HS-5 (cell line): ENCODE data around the gene MAPKAPK3.
"Not testable (repeated sequence)": the region's sequence is repeated elsewhere in the genome, so short reads cannot be mapped to it uniquely, and the experiment has no call there.

Source experiments
- DNase-seq: peaks from one replicate; pipeline ENCODE4 v3.0.0-alpha.2; 2012; ENCODE audit warnings: low read depth

MAPKAPK3 gene

DNA sequence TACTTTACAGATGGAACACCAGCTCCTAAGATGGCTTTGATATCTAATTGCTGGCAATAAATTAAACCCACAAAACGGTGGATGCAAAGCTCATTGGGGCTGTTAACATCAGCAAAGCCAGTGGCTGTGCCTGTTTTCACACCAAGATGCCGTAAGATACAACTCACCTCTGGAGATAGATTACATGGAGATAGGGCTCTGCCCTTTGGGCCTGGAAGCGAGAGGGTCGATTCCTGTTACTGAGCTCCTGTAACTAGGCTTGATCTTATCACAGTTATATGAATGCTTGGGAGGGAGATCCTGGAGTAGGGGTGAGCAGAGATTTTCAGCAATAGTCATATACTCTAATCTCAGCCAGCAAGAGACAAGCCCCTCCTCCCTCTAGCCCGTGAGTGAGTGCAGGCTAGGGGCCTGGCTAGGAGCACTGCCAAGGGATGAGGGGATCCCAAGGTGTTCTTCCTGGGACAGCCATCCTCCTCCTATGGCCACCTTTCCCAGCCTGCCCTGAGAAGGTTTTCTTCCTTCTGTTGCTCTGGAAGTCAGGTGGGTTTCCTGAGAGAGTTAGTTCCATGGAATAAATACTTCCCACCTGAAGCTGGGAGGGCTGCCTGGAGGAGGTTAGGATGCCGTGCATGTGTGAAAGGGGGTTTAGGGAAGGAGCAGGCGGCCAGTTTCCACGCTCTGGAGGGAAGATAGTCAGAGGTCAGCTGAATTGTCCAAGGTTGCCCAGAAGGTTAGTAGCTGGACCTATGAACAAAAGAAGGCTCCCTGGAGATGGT, 39.7 kb downstream of the MAPKAPK3 start:
- DNase-seq, result no peak

DNA sequence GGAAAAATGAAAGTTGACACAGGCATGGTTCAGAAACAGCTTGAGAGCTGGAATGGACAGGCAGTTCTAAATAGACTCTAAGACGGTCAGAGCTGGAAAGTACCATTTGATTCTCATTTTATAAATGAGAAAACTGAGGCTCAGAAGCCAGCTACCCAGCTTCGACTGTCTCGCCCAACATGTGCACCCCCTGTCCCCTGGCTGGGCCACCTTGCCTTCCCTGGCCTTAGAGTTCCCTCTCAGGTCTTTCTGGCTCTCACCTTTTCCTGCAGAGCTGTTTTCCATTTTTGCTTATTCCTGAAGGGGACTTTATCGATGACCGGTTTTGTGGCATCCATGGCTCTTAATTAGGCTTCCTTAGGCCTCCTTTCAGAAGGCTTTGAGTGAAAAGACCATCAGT, 40.5 kb downstream of the MAPKAPK3 start:
- no peak for DNase-seq

DNA sequence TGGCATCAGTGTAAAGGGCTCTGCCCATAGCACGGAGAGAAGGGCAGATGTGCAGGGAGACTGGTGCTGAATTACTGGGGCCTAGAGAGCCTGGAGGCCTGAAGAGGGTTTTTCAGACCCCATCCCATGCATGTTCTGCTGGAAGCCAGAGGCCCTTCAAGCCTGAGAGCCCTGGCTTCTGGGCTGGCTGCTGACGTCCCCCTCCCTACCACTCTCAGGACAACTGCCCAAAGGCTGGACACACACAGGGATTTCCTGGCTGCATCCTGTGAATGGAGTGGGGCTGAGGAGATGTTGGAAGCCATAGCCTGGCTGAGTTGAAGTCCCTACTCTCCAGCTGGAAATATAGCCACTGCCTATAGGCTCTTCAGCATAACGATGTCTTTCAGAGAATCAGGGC, 40.9 kb downstream of the MAPKAPK3 start:
- DNase-seq, result no peak

DNA sequence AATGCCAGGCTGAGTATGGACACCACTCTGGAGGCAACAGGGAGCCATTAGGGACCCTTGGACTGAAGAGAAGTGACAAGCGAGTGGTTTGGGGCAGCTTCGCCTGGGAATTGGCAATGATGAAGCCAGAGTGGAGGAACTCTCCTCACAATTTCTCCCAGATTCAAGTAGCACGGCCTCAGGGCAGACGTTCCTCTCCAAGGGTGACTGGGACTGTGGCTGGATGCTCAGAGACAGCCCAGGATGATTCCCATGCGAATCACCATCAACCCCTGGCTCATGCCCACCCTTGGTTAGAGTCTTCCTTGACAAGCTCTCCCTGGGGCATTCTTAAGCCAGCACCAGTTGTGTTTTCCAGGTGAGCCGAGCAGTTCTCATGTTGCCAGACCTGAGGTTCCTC, 41.5 kb downstream of the MAPKAPK3 start:
- no peak for DNase-seq

DNA sequence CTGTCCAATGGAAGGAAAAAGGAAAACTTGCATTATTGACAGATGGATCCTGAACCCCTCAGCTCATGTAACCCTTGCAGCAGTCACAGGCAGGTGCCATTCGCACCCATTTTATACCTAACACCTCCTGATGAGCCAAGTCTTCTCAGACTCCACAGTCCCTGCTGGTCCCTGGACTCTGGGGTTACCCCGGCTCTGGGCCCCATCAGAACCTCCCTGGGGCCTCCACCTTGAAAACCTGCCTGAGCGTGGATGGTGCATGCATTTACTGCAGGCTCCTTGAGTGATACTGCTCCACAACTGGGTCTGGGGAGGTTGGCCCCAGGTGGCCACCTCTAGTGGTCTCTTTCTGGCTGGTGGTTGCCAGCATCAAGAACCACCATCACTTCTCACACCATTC, 41.9 kb downstream of the MAPKAPK3 start:
- no peak for DNase-seq

DNA sequence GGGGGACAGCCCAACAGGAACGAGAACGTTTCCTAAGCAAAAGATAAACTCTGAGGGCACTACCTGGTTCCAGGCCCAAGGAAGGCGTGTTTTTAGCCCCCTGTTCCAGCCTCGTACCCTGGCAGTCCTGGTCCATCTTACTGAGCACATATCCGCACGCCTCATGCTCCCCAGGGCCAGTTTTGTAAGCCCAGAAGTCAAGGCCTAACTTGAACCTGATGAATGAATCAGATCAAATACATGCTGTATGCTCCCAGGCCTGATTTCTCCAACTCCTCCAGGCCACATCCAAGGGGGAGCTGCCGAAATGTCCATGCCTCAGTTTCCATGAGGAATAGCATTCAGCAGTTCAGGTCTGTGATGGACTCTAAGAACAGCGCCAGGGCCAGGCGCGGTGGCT, 43.4 kb downstream of the MAPKAPK3 start:
- no peak for DNase-seq

DNA sequence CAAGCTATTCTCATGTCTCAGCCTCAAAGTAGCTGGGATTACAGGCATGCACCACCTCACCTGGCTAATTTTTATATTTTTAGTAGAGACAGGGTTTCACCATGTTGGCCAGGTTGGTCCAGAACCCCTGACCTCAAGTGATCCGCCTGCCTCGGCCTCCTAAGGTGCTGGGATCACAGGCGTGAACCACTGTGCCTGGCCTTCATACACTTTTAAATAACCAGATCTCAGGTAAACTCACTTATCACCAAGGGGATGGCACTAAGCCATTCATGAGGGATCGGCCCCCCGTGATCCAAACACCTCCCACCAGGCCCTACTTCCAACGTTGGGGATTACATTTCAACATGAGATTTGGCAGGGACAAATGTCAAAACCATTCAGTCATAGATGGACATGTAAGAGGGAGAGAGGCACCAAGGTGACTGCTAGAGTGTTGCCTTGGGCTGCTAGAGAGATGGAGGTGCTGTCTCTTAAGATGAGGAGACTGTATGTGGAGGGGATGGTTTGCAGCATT, 44.4 kb downstream of the MAPKAPK3 start:
- no peak for DNase-seq

DNA sequence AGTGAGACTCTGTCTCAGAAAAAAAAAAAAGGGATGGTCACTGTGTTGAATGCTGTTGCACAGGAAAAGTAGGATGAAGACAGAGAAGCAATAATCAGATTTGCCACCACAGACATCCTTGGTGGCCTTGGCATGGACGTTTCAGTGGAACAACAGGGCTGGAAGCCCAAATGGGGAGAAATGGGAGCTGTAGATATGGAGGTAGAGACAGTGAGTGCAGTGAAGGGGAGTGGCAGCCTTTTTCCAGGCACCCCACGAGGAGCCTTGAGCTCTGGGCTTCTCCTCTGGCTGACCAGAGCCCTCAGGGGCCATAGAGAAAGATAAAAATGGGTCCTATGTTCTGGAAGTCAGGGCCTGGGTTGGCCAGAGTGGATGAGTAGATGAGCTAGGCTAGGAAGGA, 45.5 kb downstream of the MAPKAPK3 start:
- no peak for DNase-seq

DNA sequence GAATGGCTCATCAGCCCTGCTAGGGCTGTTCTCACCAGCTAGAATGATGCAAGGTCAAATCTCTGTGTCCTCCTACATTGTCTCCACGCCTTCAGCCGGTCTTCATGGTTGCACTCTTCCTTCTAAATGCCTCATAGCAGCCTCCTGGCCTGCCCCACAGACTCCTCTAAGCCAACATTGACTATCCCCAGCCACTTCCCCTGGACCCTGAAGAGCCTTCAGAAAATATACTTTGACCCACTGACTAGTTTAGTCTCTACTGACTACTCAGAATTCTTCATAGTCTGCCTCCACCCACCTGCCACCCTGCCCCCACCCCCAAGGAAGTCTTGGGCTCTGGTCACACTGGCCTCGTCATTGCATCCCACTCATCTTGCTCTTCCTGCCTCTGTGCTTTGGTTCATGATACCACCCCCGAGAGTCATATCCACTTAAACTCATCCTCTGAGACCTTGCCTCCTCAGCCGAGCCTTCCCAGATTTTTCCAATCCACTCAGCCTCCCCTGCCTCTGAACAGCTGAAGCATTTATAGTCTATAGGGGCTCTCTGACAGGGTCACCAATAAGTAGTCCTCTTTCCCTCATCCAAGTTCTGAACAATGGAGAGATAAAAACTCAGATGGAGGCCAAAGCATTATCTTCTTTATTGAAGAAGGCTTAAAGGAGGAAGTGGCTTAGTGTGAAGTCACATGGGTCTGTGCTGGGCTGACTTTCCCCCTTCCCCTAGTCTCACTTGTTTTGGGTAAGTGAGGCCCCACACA, 48.3 kb downstream of the MAPKAPK3 start:
- no peak for DNase-seq

DNA sequence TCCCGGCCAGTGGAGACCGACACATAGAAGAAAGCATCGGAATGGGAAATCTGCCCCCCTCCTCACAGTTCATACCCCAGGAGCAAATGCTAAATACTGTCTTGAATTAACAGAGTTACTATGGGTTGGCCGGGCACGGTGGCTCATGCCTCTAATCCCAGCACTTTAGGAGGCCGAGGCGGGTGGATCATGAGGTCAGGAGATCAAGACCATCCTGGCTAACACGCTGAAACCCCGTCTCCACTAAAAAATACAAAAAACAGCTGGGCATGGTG, 48.8 kb downstream of the MAPKAPK3 start:
- not testable (repeated sequence) for DNase-seq

DNA sequence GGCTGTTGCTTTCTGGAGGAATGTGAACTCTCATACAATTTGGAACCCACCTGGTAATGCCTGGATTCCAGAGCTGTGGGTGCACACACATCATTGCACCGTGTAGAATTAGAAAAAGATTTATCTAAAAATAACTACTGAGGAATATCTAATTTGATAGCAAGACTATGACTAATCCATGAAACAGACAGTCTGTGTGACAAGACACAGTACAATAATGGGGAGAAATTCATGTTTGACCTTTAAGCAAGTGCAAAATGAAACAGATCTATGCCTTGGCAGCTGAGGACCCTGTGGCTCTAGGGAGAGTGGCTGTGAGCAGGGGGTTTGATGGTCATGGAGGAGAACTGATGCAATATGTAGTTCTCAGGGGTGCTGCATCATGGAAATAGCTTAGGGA, 49.9 kb downstream of the MAPKAPK3 start:
- DNase-seq, result no peak

DNA sequence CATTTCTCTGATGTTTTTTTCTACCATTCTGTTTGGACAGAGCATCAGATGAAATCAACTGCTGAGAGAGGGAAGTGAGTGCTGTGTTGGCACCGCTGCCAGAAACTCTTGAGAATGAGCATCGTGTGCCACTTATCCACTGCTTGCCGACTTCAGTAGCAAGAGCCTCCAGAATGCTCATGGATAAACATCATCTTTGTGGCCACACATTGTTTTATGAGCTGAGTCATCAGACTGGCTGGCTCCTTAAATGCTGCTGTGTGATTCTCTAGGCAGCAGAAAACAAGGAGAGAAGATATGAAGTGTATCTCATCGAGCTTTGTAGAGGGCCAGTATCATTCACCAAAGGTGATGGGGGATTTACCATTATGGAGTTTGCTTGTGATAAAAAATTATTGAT, 54.4 kb downstream of the MAPKAPK3 start:
- peak; percentile 19 for DNase-seq

DNA sequence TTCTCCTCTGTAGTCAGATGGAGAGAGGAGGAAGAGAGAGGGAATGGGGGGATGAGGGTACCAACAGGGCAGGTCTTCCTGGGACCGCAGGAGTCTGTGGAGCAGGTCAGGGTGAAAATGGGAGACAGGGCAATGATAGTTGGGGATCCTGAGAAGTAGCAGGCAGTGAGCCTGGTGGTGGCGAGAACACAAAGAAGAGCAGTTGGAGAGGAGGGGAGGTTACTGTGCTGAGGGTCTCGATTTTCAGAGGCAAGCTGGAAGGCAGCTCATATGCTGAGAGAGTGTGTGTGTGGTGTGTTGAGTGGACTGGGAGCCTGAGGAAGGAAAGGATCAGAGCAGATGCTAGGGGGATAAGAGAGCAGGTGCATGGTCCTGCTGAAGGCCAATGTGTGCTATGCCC, 55.7 kb downstream of the MAPKAPK3 start:
- no peak for DNase-seq

DNA sequence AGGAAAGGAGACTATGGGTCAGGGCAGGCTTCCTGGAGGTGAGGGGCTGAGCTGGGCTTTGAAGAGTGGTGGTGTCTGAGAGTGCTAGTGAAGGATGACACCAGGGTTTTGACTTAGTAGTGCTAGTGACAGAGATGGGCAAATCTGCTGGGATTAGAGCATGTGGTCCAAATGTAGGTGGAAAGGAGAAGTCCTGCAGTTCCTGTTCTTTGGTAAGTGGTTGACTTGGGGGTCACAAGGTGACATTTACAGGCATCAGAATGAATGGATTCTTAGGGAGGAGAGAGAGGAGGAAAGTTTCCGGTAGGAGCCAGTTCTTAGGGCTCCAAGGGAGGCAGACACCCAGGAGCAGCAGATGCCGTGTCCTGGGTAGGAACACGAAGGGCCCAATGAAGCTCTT, 57.0 kb downstream of the MAPKAPK3 start:
- DNase-seq, result no peak

DNA sequence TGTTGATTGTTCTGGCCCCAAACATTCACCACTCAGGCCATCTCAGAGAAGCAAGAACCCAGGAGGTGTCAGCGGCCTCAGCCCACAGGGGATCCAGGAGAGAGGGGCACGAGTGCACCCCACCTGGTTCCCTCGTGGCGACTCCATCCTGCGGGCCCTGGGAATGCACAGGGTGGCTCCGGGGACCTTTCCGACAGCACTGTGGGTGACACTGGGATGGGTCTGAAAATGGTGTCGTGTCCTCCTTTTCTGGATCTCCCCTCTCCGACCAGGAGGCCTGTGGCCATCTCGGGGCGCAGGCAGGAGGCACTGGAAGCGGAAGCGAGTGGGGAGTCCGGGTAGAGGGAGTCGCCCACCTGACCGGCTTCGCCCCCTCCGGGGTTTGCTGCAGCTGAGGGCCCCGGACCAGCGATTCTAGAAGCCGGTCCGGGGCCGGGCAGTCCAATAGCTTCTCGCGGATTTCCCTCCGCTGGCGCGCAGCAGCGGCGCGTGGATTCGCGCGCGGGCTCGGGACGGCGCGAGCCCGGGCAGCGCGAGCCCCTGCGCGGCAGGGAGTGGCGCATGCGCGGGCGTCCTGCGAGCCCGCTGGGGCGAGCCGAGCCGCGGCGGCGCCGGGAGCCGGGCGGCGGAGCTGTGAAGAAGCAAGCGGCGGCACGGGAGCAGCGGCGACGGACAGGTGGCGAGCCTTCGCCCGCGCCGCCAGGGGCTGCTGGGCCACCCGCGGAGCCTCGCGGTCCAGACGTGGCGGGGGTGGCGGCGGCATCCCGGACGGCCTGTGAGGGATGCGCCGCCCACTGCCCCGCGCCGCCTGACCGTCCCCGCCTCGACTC, 57.6 kb downstream of the MAPKAPK3 start, which contains the start of gene DOCK3:
Gene DOCK3 (plus strand): TSS at position 579 of the 830 bp plus-strand sequence. CDS start 337 bp downstream, outside the sequence.
- DNase-seq, result no peak

DNA sequence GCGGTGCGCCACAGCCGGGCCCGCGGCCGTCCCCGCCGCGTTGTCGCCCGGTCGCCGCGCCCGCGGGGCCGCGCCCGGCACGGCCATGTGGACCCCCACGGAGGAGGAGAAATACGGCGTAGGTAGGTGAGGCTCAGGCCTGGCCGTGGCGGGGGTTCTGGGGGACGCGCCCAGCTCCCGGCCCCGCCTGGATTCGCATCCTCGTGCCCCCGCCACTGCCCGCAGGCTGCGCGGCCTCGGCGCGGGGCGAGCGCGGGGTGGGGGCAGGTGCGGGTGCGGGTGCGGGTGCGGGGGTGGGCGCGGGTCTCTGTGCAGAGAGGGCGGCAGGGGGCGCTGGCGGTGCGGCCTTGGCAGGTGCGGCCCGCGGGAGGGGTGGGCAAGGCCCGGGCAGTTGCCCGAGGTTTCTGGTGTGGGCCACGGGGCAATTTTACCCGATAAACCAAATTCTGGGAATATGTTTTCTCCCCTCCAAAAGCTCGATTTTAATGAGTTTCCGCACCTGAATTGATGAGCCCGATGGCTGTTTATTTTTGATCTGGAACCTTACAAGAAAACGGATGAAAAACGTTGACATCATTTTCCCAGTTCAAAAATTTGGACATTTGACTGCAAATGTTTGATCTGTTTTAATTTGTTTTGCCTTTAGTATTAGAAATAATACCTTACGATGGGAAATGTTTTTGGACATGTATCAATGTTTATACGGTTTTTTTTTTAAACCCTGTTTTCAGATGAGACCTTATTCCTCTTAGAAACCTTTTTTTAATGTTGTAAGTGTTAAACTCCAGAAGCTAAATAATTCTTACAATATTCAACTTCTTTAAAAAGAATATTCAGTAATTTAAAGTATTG, 58.5 kb downstream of the MAPKAPK3 start:
- no peak for DNase-seq

DNA sequence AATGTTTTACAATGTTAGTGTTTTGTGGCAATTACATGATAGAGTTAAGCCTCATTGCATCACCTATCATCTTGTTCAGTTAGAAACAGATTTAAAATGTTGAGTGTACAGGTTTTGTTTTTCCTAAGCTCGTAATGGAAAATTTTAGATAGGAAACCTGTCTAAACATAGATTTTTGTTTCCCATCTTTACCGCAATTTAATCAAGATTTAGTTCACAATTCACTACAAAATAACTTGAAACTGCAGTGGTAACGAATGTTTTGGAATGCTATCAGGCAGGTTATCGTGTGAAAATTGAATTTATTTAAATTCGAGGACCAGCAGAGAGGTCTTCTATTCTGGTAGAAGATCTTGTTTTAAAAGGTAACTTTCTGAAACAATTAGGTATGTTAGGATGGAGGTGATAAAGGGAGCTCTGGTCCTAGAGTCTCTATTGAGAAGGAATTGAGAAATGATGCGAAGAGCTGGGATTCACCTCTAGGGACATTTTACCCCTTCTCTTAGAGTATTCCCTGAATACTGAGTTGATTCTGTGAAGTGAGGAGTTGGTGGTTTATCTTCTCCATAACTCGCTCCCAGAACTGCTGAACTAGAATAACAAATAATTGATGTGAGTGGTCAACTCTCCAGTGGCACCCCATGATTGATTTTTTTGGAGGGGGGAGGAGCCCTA, 59.2 kb downstream of the MAPKAPK3 start:
- no peak for DNase-seq

DNA sequence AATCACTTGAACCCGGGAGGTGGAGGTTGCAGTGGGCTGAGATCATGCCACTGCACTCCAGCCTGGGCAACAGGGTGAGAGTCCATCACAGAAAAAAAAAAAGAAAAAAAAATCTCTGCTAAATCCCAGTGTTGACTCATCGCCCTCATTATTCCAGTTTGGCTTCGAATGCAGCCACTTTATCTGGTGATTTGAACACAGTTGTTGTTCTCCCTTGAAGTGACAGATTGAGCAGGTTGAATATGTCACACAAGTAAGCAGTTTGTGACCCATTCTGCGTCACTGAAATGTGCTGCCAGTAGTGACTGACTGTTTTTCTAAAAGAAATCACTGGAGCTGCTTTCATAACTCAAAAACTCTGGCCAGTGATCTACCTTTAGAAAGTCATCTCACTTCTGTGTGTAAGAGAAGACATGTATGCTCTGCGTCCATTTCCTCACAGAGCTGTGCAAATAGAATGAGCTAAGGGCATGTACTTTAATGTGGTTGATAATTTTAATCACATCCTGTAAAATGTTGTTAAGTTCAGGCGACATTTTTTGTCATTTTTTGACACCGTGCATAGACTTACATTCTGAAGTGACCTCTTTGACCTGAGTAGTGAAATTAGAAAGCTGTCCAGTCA, 70.3 kb downstream of the MAPKAPK3 start:
- DNase-seq, result no peak

DNA sequence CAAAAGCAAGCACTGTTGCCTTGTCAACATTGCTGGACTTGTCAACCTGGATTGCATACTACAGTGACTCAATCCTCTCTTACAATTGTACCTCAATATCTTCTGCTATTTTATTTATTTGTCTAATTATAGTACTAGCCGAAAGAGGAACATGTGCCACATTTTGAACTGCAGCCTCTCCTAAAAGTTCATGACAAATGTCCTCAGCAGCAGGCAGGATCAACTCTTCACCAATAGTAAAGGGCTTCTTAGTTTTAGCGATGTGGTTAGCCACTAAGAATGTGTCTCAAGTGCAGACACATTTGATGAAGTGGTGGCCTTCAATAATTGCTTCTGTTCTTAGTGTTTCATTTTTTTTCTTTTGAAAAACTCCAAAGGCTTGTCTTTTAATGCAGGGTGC, 71.0 kb downstream of the MAPKAPK3 start:
- no peak for DNase-seq

DNA sequence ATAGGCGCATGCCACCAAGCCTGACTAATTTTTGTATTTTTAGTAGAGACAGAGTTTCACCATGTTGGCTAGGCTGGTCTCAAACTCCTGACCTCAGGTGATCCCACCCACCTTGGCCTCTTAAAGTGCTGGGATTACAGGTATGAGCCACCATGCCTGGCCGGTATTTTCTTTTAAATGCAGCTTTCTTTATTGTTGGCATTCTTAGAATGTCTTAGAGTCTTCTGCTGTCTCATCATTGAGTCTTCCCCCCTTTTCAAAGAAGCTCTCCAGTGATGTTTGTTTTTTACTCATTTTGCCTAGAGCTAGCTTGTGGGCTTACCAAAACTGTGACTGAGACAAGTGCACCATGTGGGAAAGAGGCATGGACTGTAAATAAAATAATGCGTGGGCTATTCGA, 71.7 kb downstream of the MAPKAPK3 start:
- DNase-seq, result not testable (repeated sequence)

DNA sequence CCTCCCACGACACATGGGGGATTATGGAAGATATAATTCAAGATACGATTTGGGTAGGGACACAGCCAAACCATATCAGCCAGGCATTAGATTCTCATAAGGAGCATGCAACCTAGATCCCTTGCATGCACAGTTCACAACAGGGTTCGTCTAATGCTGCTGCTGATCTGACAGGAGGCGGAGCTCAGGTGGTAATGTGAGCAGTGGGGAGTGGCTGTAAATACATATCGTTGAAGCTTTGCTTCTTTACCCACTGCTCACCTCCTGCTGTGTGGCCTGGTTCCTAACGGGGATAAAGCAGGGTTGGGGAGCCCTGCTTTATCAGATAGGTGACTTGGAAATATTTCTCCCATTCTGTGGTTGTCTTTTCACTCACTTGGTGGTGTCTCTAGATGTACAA, 72.6 kb downstream of the MAPKAPK3 start:
- DNase-seq, result no peak
